MG63 (cell line): ENCODE results near the gene NDUFAF8. TPM values are rescaled to one million over a fixed set of nuclear protein-coding genes. Genes with fewer than 3 reads are reported as not detected.

Experiments
- DNase-seq: peaks from one replicate; pipeline ENCODE4 v3.0.0-alpha.2; 2020
- H3K27me3 ChIP-seq: fragments of 250-450 bp; sonication (Bioruptor Pico); 2 replicates; pipeline ENCODE4 v1.5.1; 2020; ENCODE audit warnings: mild to moderate bottlenecking, moderate library complexity
- H3K36me3 ChIP-seq: fragments of 250-450 bp; sonication (Bioruptor Pico); 2 replicates; pipeline ENCODE4 v1.5.1; 2020; ENCODE audit warnings: mild to moderate bottlenecking, moderate library complexity
- H3K4me3 ChIP-seq: fragments of 250-450 bp; sonication (Bioruptor Pico); 2 replicates; pipeline ENCODE4 v1.5.1; 2020; ENCODE audit warnings: mild to moderate bottlenecking, moderate library complexity
- H3K9me3 ChIP-seq: fragments of 250-450 bp; sonication (Bioruptor Pico); 2 replicates; pipeline ENCODE4 v1.5.1; 2020; ENCODE audit warnings: mild to moderate bottlenecking, moderate library complexity
- total RNA-seq: library from RNA; depleted of rRNA; stranded (reverse); fragments of >200 nt; shearing (Covaris generic); gene quantifications from 2 replicates; pipeline ENCODE4 v1.2.3, GENCODE V29; 2014; ENCODE audit warnings: low replicate concordance

Gene NDUFAF8
- total RNA-seq, 1 experiment from 2014 or later, result 63.1 TPM

DNA sequence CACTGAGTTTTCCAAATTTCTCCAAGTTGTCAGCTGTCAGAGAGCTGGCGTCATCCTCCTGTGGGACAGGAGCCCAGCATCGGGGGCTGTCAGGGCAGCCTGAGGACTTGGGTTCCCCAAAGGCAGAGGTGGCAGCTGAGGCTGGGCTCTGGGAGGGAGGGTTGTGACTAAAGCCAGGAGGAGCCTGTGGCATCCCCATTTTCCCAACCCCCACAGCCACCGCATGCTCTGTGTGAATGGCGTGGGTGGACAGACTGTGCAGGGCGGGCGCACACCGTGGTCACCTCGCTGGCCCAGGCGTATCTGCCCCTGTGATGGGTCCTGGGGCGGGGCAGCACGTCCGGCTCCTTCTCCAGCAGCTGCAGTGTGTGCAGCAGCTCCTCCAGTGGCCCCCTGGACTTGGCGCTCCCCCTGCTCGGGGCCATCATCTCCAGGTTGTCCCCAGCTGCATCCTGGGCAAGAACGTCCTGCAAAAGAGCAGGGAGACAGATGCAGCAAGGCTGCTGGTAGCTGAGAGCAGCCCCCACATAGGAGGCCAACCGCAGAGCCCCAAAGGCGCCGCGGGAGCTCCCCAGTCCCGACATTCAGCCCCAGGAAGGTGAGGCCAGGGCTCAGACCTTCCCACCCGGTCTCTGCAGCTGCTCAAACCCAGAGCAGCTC, 41.2 kb upstream of the NDUFAF8 start:
- H3K4me3 ChIP-seq, result no peak overlapping the region
- peaks cover 2% of the 10 kb centered on the region for H3K36me3 ChIP-seq
- H3K9me3 ChIP-seq, result no peaks in the 10 kb centered on the region
- DNase-seq, result no peak
- no peaks in the 10 kb centered on the region for H3K27me3 ChIP-seq

GRCh38 chr17:81198826-81199481, 40.2 kb upstream of the NDUFAF8 start:
- Histone ChIP-seq H3K4me3 (no peak overlapping the region), H3K27me3 (no peaks in the 10 kb centered on the region), H3K9me3 (no peaks in the 10 kb centered on the region), H3K36me3 (peaks cover 2% of the 10 kb centered on the region)
- DNase-seq, result no peak

DNA sequence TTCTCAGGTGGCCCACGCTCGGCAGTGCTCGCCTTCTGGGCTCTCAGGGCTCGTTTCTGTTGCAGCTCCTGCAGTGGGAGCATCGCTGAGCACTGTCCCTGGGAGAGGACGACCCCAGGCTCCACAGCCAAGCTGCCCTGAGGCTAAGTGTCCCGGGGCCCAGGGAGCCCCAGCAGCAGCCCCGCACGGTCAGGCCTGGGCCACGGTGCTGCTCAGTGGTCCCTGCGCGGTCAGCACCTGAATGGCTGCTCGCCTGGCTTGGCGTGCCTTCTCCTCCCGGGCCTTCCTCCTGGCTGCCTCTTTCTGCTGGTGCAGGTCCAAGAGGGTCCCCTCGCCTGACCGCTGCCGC, 39.7 kb upstream of the NDUFAF8 start:
- peaks cover 2% of the 10 kb centered on the region for H3K36me3 ChIP-seq
- no peak for DNase-seq
- no peaks in the 10 kb centered on the region for H3K9me3 ChIP-seq
- no peaks in the 10 kb centered on the region for H3K27me3 ChIP-seq
- H3K4me3 ChIP-seq, result no peak overlapping the region

DNA sequence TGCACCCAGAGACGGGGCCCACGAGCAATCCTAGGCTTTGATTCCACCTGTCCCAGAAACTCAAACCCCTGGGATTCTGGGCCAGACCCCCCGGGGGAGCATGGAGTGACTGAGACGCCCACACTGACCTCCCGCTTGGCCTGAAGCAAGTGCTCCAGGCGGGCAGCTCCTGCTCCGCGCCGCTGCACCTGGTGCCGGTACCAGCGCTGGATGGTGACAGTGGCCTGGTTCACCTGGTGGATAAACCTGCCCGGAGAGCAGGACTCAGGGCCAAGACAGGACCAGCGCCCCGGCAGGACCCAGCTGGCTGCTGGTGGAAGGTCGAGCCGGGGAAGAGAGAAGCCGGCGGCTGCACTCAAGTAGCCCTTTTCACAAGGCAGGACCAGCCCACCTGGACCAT, 38.9 kb upstream of the NDUFAF8 start:
- H3K9me3 ChIP-seq, result no peaks in the 10 kb centered on the region
- H3K4me3 ChIP-seq, result no peak overlapping the region
- no peaks in the 10 kb centered on the region for H3K27me3 ChIP-seq
- H3K36me3 ChIP-seq, result peaks cover 2% of the 10 kb centered on the region
- DNase-seq, result no peak

- H3K27me3 ChIP-seq, result no peaks in the 10 kb centered on the region
These were observed 38.2 kb upstream of the NDUFAF8 start for GRCh38 chr17:81200695-81201580.

DNA sequence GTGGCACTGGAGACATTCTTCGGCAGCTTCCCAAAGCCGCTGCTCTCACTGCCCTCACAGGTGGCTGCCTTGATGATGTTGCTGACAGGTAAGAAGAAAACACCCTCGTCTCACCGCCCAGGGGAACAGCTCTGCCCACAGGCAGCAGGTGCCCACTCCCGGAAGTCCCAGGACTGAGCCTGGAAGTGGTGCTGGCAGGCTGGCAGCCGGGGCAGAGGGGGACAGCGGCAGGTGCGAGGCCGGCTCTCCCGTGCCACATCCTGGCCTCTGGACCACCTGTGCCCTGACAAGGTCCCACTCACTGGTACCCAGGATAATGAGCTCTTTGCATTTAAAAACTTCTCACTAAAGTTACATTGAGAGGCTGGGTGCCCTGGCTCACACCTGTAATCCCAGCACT, 36.8 kb upstream of the NDUFAF8 start:
- H3K4me3 ChIP-seq, result no peak overlapping the region
- no peaks in the 10 kb centered on the region for H3K27me3 ChIP-seq
- peaks cover 2% of the 10 kb centered on the region for H3K36me3 ChIP-seq
- no peak for DNase-seq
- no peaks in the 10 kb centered on the region for H3K9me3 ChIP-seq

More at GRCh38 chr17:81200695-81201580, 38.2 kb upstream of the NDUFAF8 start:
- Histone ChIP-seq H3K4me3 (no peak overlapping the region), H3K9me3 (no peaks in the 10 kb centered on the region), H3K36me3 (peaks cover 2% of the 10 kb centered on the region)
- DNase-seq, result peak; percentile 45

GRCh38 chr17:81203136-81203535, 36.0 kb upstream of the NDUFAF8 start:
- no peak for DNase-seq
- no peaks in the 10 kb centered on the region for H3K27me3 ChIP-seq
- H3K9me3 ChIP-seq, result no peaks in the 10 kb centered on the region
- no peak overlapping the region for H3K4me3 ChIP-seq
- H3K36me3 ChIP-seq, result peaks cover 2% of the 10 kb centered on the region

DNA sequence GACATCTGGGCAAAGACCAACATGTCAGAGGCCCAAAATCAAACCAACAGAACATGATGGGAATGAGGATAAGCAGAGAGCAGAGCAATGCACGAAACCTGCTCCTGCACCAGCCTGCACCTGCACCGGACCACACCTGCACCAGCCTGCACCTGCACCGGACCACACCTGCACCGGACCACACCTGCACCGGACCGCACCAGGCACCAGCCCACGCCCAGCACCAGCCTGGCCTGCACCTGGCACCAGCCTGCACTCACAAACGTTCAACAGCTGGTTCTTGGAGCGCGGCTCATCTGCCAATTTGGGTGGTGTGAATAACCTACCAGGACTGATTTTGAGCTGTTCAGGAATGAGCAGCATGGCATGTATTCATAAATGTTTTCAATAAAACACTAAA, 34.5 kb upstream of the NDUFAF8 start:
- no peak for DNase-seq
- H3K4me3 ChIP-seq, result no peak overlapping the region
- H3K36me3 ChIP-seq, result peaks cover 2% of the 10 kb centered on the region
- H3K9me3 ChIP-seq, result no peaks in the 10 kb centered on the region
- H3K27me3 ChIP-seq, result no peaks in the 10 kb centered on the region

GRCh38 chr17:81206166-81206565, 33.0 kb upstream of the NDUFAF8 start:
- H3K27me3 ChIP-seq, result no peaks in the 10 kb centered on the region
- H3K36me3 ChIP-seq, result no peaks in the 10 kb centered on the region; the same call in 1 of the 2 replicates
- H3K9me3 ChIP-seq, result no peaks in the 10 kb centered on the region
- no peak overlapping the region for H3K4me3 ChIP-seq
- no peak for DNase-seq

- H3K27me3 ChIP-seq, result no peaks in the 10 kb centered on the region
- no peaks in the 10 kb centered on the region for H3K36me3 ChIP-seq
- no peaks in the 10 kb centered on the region for H3K9me3 ChIP-seq
- DNase-seq, result no peak
- H3K4me3 ChIP-seq, result no peak overlapping the region
These were observed 32.5 kb upstream of the NDUFAF8 start for GRCh38 chr17:81206657-81207056.

DNA sequence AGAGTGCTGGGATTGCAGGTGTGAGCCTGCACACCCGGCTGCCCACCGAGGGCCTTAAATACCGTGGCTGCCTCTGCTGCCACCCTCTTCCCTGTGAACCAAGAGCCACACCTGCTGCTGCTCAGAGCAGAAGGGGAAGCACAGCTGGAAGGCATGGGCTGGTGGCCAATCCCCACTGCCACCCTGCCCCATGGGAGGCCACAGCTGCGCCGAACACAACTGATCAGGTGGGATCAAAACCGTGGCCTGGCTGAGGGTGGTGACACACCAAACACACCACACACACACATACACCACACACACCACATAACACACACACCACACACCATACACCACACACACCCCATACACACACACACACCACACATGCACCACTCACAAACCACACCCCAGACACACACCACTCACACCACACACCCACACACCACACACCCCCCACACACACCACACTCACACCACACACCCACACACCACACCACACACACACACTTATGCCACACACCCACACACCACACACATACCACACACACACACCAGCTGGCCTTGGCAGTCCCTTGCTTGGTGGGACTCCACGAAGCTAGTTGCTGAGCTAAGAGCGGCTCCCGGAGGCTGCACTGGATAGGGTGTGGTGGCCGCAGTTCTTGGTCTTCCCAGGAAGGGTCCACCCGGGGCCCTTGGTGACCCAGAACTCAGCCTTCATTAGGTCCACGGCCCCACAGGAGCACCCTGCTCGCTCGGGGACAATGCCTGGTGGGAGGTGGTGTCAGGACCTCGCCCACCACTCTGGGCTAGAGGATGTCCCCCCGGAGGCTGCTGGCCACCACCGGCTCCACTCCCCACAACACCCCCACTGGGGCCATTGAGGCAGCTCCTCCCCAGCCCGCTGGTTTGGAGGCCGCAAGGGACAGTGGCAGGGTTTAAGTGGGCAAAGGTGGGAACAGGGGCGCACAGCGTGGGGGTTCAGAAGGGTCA, 31.2 kb upstream of the NDUFAF8 start:
- Histone ChIP-seq H3K36me3 (no peaks in the 10 kb centered on the region), H3K27me3 (no peaks in the 10 kb centered on the region), H3K9me3 (no peaks in the 10 kb centered on the region), H3K4me3 (no peak overlapping the region)
- peak; percentile 38 for DNase-seq

DNA sequence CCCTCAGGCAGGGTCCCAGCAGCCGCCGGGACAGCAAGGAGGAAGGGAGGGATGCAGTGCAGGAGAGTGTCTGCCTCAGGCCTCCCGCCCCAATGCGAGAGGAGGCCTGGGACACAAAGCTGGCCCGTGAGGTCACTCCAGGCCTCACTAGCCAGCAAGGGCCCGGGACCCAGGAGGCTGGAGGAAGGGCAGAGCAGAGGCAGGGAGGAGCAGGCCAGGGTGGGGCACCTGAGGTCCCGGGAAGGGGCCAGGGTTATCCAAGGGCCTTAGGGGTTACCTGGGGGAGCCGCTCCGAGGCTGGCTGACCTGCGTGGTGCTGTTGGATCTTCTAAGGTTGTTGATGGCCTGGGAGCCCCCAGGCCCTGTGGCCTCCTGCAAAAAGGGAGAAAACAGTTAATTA, 30.5 kb upstream of the NDUFAF8 start:
- no peaks in the 10 kb centered on the region for H3K27me3 ChIP-seq
- no peak for DNase-seq
- H3K4me3 ChIP-seq, result no peak overlapping the region
- no peaks in the 10 kb centered on the region for H3K36me3 ChIP-seq
- no peaks in the 10 kb centered on the region for H3K9me3 ChIP-seq

GRCh38 chr17:81209141-81209540, 30.0 kb upstream of the NDUFAF8 start:
- Histone ChIP-seq H3K27me3 (no peaks in the 10 kb centered on the region), H3K9me3 (no peaks in the 10 kb centered on the region), H3K36me3 (no peaks in the 10 kb centered on the region), H3K4me3 (no peak overlapping the region)
- no peak for DNase-seq

DNA sequence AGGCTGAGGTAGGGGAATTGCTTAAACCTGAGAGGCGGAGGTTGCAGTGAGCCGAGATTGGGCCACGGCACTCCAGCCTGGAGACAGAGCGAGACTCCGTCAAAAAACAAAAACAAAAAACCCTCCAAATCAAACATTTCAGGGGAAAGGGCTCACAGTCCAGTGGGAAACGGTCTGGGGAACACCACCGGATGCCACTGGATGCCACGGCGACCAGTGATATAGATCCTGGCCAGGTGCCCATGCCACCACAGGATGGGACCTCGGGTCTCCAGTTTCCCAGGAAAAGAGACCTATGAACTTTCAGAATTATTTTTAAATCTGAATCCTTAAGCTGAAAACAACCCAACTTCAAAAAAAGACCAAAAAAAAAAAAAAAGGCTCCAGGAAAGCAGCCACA, 28.7 kb upstream of the NDUFAF8 start:
- Histone ChIP-seq H3K36me3 (no peaks in the 10 kb centered on the region), H3K27me3 (no peaks in the 10 kb centered on the region), H3K4me3 (no peak overlapping the region), H3K9me3 (no peaks in the 10 kb centered on the region)
- DNase-seq, result no peak

- peak; percentile 1 for DNase-seq
- Histone ChIP-seq H3K36me3 (no peaks in the 10 kb centered on the region), H3K4me3 (no peak overlapping the region), H3K9me3 (no peaks in the 10 kb centered on the region), H3K27me3 (no peaks in the 10 kb centered on the region)
These were observed 28.2 kb upstream of the NDUFAF8 start for GRCh38 chr17:81210868-81211267.

GRCh38 chr17:81212365-81212764, 26.8 kb upstream of the NDUFAF8 start:
- no peak for DNase-seq
- Histone ChIP-seq H3K36me3 (no peaks in the 10 kb centered on the region), H3K9me3 (no peaks in the 10 kb centered on the region), H3K27me3 (no peaks in the 10 kb centered on the region), H3K4me3 (no peak overlapping the region)
